OCI-LY3 (cell line): Measurements from ENCODE around the gene TMEM135.
"Not testable (repeated sequence)": the region's sequence is repeated elsewhere in the genome, so short reads cannot be mapped to it uniquely, and the experiment has no call there.

Source experiments
- H2AFZ ChIP-seq: fragments of 200-600, 300-600 bp; shearing (Covaris generic); 2 replicates; pipeline ENCODE4 v1.6.0; 2014; ENCODE audit warnings: antibody characterized with exemption, low read depth, low read length
- H3K27ac ChIP-seq: fragments of 200-600, 300-600 bp; sonication (generic); 2 replicates; pipeline ENCODE4 v1.5.1; 2014; ENCODE audit warnings: mild to moderate bottlenecking, low read length, moderate library complexity, mixed read lengths
- H3K27me3 ChIP-seq: fragments of 200-600, 300-600 bp; sonication (generic); 2 replicates; pipeline ENCODE4 v1.6.1; 2014; ENCODE audit warnings: low read depth, low read length, mixed read lengths
- H3K36me3 ChIP-seq: fragments of 200-600, 300-600 bp; sonication (generic); replicated peaks from 2 replicates; pipeline ENCODE3; 2014; ENCODE audit warnings: low read depth, low read length, mixed read lengths
- H3K4me1 ChIP-seq: fragments of 300-600, 200-600 bp; sonication (generic); 2 replicates; pipeline ENCODE4 v1.6.1; 2014; ENCODE audit warnings: low read length, mixed read lengths
- H3K4me2 ChIP-seq: fragments of 200-600, 300-600 bp; sonication (generic); 2 replicates; pipeline ENCODE4 v1.6.1; 2014; ENCODE audit warnings: low read length, mixed read lengths
- H3K4me3 ChIP-seq: fragments of 300-600, 200-600 bp; sonication (generic); 2 replicates; pipeline ENCODE4 v1.5.1; 2014; ENCODE audit warnings: antibody characterized with exemption, mild to moderate bottlenecking, low read length, moderate library complexity
- H3K79me2 ChIP-seq: fragments of 300-600, 200-600 bp; shearing (Covaris generic); 2 replicates; pipeline ENCODE4 v1.6.1; 2014; ENCODE audit warnings: mild to moderate bottlenecking, low read length, mixed read lengths
- H3K9ac ChIP-seq: fragments of 300-600, 200-600 bp; shearing (Covaris generic); 2 replicates; pipeline ENCODE4 v1.6.0; 2014; ENCODE audit warnings: mild to moderate bottlenecking, low read length, moderate library complexity
- H3K9me3 ChIP-seq: fragments of 200-600, 300-600 bp; shearing (Covaris generic); 2 replicates; pipeline ENCODE4 v1.6.1; 2014; ENCODE audit warnings: low read length, mixed read lengths; ENCODE audit not compliant: insufficient read depth
- H4K20me1 ChIP-seq: fragments of 200-600, 300-600 bp; sonication (generic); 2 replicates; pipeline ENCODE4 v1.6.1; 2016; ENCODE audit warnings: low read length, mixed read lengths; ENCODE audit not compliant: insufficient read depth
- CTCF ChIP-seq: fragments of 200-600, 300-600 bp; sonication (generic); IDR thresholded peaks from 2 replicates; pipeline ENCODE4 v1.5.1; 2014; ENCODE audit warnings: antibody characterized with exemption, low read length, low read depth
- EZH2phosphoT487 ChIP-seq: fragments of 200-600 bp; shearing (Covaris generic); IDR thresholded peaks from 2 replicates; pipeline ENCODE4 v1.6.1; 2018; ENCODE audit warnings: antibody characterized with exemption, mixed run types, low read depth

The TMEM135 gene

GRCh38 chr11:87150936-87151335 is 113.2 kb downstream of the TMEM135 start:
- no peak overlapping the region for H3K4me3 ChIP-seq
- H3K27ac ChIP-seq, result no peak overlapping the region
- H3K36me3 ChIP-seq, result no peaks in the 10 kb centered on the region
- peaks cover 16% of the 10 kb centered on the region for H3K79me2 ChIP-seq
- H4K20me1 ChIP-seq, result 0 out of 2 replicates have a peak, but pooled peaks cover 3% of the 10 kb centered on the region
- H3K9me3 ChIP-seq, result no peaks in the 10 kb centered on the region
- no peak overlapping the region for H3K4me2 ChIP-seq
- no peak overlapping the region for H2AFZ ChIP-seq
- no peak overlapping the region for H3K9ac ChIP-seq
- H3K27me3 ChIP-seq, result no peaks in the 10 kb centered on the region
- TF ChIP-seq EZH2phosphoT487 (no peak), CTCF (no peak)
- H3K4me1 ChIP-seq, result 0 out of 2 replicates have a peak, but pooled peaks cover 2% of the 10 kb centered on the region

GRCh38 chr11:87154246-87154645 is 116.5 kb downstream of the TMEM135 start:
- Histone ChIP-seq H3K27me3 (no peaks in the 10 kb centered on the region), H3K4me2 (no peak overlapping the region), H2AFZ (no peak overlapping the region), H3K36me3 (no peaks in the 10 kb centered on the region), H3K9me3 (no peaks in the 10 kb centered on the region), H3K79me2 (peaks cover 13% of the 10 kb centered on the region), H4K20me1 (0 out of 2 replicates have a peak, but pooled peaks cover 3% of the 10 kb centered on the region), H3K27ac (no peak overlapping the region), H3K9ac (no peak overlapping the region), H3K4me3 (no peak overlapping the region), H3K4me1 (0 out of 2 replicates have a peak, but pooled peaks cover 2% of the 10 kb centered on the region)
- no peak for TF ChIP-seq EZH2phosphoT487
- TF ChIP-seq CTCF, result no peak

GRCh38 chr11:87156970-87157369 is 119.2 kb downstream of the TMEM135 start:
- no peak overlapping the region for H3K9ac ChIP-seq
- H3K36me3 ChIP-seq, result no peaks in the 10 kb centered on the region
- 0 out of 2 replicates have a peak, but pooled peaks cover 3% of the 10 kb centered on the region for H4K20me1 ChIP-seq
- H3K27ac ChIP-seq, result no peak overlapping the region
- H3K4me2 ChIP-seq, result no peak overlapping the region
- TF ChIP-seq EZH2phosphoT487 (no peak), CTCF (no peak)
- no peak overlapping the region for H2AFZ ChIP-seq
- 0 out of 2 replicates have a peak, but pooled peaks cover 2% of the 10 kb centered on the region for H3K4me1 ChIP-seq
- peaks cover 7% of the 10 kb centered on the region; the same call in 1 of the 2 replicates for H3K79me2 ChIP-seq
- no peaks in the 10 kb centered on the region for H3K27me3 ChIP-seq
- H3K9me3 ChIP-seq, result no peaks in the 10 kb centered on the region
- H3K4me3 ChIP-seq, result no peak overlapping the region

- not testable (repeated sequence) for H3K4me2 ChIP-seq, H3K9me3 ChIP-seq, H3K36me3 ChIP-seq
Observed at GRCh38 chr11:87169076-87169475, 131.3 kb downstream of the TMEM135 start.

More at GRCh38 chr11:87169076-87169475, 131.3 kb downstream of the TMEM135 start:
- H3K79me2 ChIP-seq, H4K20me1 ChIP-seq, H3K4me1 ChIP-seq, H3K27me3 ChIP-seq, H2AFZ ChIP-seq, H3K4me3 ChIP-seq, H3K27ac ChIP-seq, H3K9ac ChIP-seq: not testable (repeated sequence)
